WTC11 (cell line): Measurements from ENCODE around the gene C3orf18. TPM values are rescaled to one million over a fixed set of nuclear protein-coding genes. Genes with fewer than 3 reads are reported as not detected.

Experiments used
- ATAC-seq: fragments of 200-7000 bp; cut with Tn5 transposase; 2 replicates; pipeline ENCODE4 v1.10.0; 2021; ENCODE audit warnings: mild to moderate bottlenecking, moderate library complexity
- CTCF ChIA-PET: fragments of 300-600 bp; sonication (Branson Sonifier 250); formaldehyde crosslinking; loops from one replicate; lab custom pipeline; 2021; ENCODE audit warnings: antibody characterized with exemption; lab: Charles Lee
- POLR2A ChIA-PET: fragments of 350-600 bp; sonication (Branson Sonifier 250); formaldehyde crosslinking; loops from one replicate; lab custom pipeline; 2021; ENCODE audit warnings: antibody characterized with exemption; lab: Charles Lee
- DNase-seq: peaks from one replicate; pipeline ENCODE4 v3.0.0; 2021; ENCODE audit warnings: low spot score
- H3K27ac Mint-ChIP-seq: 2 replicates; pipeline ENCODE4 v1.8.0; 2021; ENCODE audit warnings: mixed read lengths
- H3K27me3 Mint-ChIP-seq: 2 replicates; pipeline ENCODE4 v1.8.0; 2021; ENCODE audit warnings: low read depth, mild to moderate bottlenecking, moderate library complexity, mixed read lengths
- H3K36me3 Mint-ChIP-seq: 2 replicates; pipeline ENCODE4 v1.8.0; 2021; ENCODE audit warnings: mixed read lengths
- H3K4me1 Mint-ChIP-seq: 2 replicates; pipeline ENCODE4 v1.8.0; 2022; ENCODE audit warnings: mixed read lengths
- H3K4me3 Mint-ChIP-seq: 2 replicates; pipeline ENCODE4 v1.8.0; 2021; ENCODE audit warnings: mild to moderate bottlenecking, moderate library complexity, mixed read lengths
- H3K9me3 Mint-ChIP-seq: 2 replicates; pipeline ENCODE4 v1.8.0; 2021; ENCODE audit warnings: mixed read lengths
- EMX1 ChIP-seq: fragments of 250-450 bp; sonication (Bioruptor Pico); IDR thresholded peaks from 2 replicates; pipeline ENCODE4 v1.8.0; 2021; ENCODE audit warnings: mild to moderate bottlenecking
- FOXK1 ChIP-seq: sonication (generic); formaldehyde crosslinking; IDR thresholded peaks from 2 replicates; pipeline ENCODE4 v1.8.0; 2022; ENCODE audit warnings: mild to moderate bottlenecking, moderate library complexity, missing genetic modification reagents
- MXD4 ChIP-seq: fragments of 250-450 bp; sonication (Bioruptor Pico); IDR thresholded peaks from 2 replicates; pipeline ENCODE4 v1.8.0; 2021; ENCODE audit warnings: mild to moderate bottlenecking, moderate library complexity, borderline replicate concordance
- NFATC4 ChIP-seq: fragments of 250-450 bp; sonication (Bioruptor Pico); IDR thresholded peaks from 2 replicates; pipeline ENCODE4 v1.9.0; 2021; ENCODE audit warnings: mild to moderate bottlenecking
- NFYB ChIP-seq: sonication (generic); formaldehyde crosslinking; conservative IDR thresholded peaks from 2 replicates; pipeline ENCODE4 v1.8.0; 2022; ENCODE audit warnings: low read depth, missing genetic modification reagents
- NR3C1 ChIP-seq: sonication (generic); formaldehyde crosslinking; conservative IDR thresholded peaks from 2 replicates; pipeline ENCODE4 v1.8.1; 2023; ENCODE audit warnings: low read depth, mild to moderate bottlenecking, missing genetic modification reagents
- SOX15 ChIP-seq: fragments of 250-450 bp; sonication (Bioruptor Pico); IDR thresholded peaks from 2 replicates; pipeline ENCODE4 v1.9.0; 2021; ENCODE audit warnings: mild to moderate bottlenecking
- SP1 ChIP-seq: sonication (generic); formaldehyde crosslinking; conservative IDR thresholded peaks from 2 replicates; pipeline ENCODE4 v1.8.1; 2022; ENCODE audit warnings: missing genetic modification reagents
- TCF7 ChIP-seq: sonication (generic); formaldehyde crosslinking; IDR thresholded peaks from 2 replicates; pipeline ENCODE4 v1.8.0; 2022; ENCODE audit warnings: mild to moderate bottlenecking, low read depth, missing genetic modification reagents, moderate library complexity
- ZNF138 ChIP-seq: sonication (generic); formaldehyde crosslinking; conservative IDR thresholded peaks from 2 replicates; pipeline ENCODE4 v1.8.1; 2022; ENCODE audit warnings: mild to moderate bottlenecking, moderate library complexity, missing genetic modification reagents
- ZNF423 ChIP-seq: fragments of 250-450 bp; sonication (Bioruptor Pico); IDR thresholded peaks from 2 replicates; pipeline ENCODE4 v2.1.2; 2022; ENCODE audit warnings: mild to moderate bottlenecking, moderate library complexity
- total RNA-seq: library from RNA; stranded (reverse); gene quantifications from 3 replicates; pipeline ENCODE4 v1.2.3, GENCODE V29; 2021
- TF ChIP-seq, protein P1 (sequence below): sonication (generic); formaldehyde crosslinking; IDR thresholded peaks from 2 replicates; pipeline ENCODE4 v1.8.1; 2023; ENCODE audit warnings: mild to moderate bottlenecking, moderate library complexity, missing genetic modification reagents
- TF ChIP-seq, protein P2 (sequence below): sonication (generic); formaldehyde crosslinking; IDR thresholded peaks from 2 replicates; pipeline ENCODE4 v1.8.1; 2023; ENCODE audit warnings: mild to moderate bottlenecking, missing genetic modification reagents
- TF ChIP-seq, protein P3 (sequence below): sonication (generic); formaldehyde crosslinking; IDR thresholded peaks from 2 replicates; pipeline ENCODE4 v1.8.0; 2022; ENCODE audit warnings: mild to moderate bottlenecking, missing genetic modification reagents
- TF ChIP-seq, protein P4 (sequence below): fragments of 250-450 bp; sonication (Bioruptor Pico); IDR thresholded peaks from 2 replicates; pipeline ENCODE4 v1.8.0; 2021; ENCODE audit warnings: mild to moderate bottlenecking
- TF ChIP-seq, protein P5 (sequence below): sonication (generic); formaldehyde crosslinking; conservative IDR thresholded peaks from 2 replicates; pipeline ENCODE4 v1.8.1; 2023; ENCODE audit warnings: mild to moderate bottlenecking, low read depth, missing genetic modification reagents, moderate library complexity
- TF ChIP-seq, protein P6 (sequence below): sonication (generic); formaldehyde crosslinking; IDR thresholded peaks from 2 replicates; pipeline ENCODE4 v1.8.1; 2022; ENCODE audit warnings: mild to moderate bottlenecking, missing genetic modification reagents, moderate library complexity, borderline replicate concordance
- TF ChIP-seq, protein P7 (sequence below): fragments of 250-450 bp; sonication (Bioruptor Pico); IDR thresholded peaks from 2 replicates; pipeline ENCODE4 v2.1.2; 2022; ENCODE audit warnings: mild to moderate bottlenecking, moderate library complexity

C3orf18 gene
- total RNA-seq, 1 experiment from 2014 or later, result 12.1 TPM

DNA sequence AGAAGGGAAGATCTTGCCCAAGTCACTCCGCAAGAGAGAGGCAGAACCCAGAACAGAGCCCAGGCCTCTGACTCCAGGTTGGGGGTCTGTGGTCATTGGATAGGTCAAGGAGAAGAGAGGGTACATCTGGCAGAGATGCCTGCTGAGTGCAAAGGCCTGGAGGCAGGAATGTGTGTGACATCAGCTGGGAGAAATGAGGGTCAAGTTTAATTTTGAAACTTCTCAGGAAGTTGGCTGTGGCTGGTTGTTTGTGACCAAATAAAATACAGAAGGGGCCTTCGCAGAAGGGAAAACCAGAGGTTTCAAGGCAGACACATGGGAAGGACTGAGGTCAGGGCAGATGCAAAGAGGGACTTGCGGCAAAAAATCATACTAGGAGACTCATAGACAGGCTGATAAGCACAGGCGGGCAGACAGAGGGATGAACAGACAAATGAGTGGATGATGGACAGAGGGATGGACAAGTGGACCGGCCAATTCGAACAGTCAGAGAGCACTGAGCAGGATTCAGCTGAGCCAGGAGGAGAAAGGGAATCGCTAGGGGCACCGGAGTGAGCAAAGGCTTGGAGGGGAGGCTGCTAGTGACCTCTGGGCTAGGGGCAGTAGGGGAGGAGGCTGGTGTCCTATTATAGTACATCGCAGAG is 35.4 kb downstream of the C3orf18 start:
- no peak for TF ChIP-seq SP1
- TF ChIP-seq, protein P1, sequence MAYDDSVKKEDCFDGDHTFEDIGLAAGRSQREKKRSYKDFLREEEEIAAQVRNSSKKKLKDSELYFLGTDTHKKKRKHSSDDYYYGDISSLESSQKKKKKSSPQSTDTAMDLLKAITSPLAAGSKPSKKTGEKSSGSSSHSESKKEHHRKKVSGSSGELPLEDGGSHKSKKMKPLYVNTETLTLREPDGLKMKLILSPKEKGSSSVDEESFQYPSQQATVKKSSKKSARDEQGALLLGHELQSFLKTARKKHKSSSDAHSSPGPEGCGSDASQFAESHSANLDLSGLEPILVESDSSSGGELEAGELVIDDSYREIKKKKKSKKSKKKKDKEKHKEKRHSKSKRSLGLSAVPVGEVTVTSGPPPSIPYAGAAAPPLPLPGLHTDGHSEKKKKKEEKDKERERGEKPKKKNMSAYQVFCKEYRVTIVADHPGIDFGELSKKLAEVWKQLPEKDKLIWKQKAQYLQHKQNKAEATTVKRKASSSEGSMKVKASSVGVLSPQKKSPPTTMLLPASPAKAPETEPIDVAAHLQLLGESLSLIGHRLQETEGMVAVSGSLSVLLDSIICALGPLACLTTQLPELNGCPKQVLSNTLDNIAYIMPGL (CRISPR knock-in tag), result no peak
- TF ChIP-seq, protein P2, sequence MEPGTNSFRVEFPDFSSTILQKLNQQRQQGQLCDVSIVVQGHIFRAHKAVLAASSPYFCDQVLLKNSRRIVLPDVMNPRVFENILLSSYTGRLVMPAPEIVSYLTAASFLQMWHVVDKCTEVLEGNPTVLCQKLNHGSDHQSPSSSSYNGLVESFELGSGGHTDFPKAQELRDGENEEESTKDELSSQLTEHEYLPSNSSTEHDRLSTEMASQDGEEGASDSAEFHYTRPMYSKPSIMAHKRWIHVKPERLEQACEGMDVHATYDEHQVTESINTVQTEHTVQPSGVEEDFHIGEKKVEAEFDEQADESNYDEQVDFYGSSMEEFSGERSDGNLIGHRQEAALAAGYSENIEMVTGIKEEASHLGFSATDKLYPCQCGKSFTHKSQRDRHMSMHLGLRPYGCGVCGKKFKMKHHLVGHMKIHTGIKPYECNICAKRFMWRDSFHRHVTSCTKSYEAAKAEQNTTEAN (CRISPR knock-in tag), result no peak
- TF ChIP-seq SOX15 (CRISPR knock-in tag), result no peak
- no peak for TF ChIP-seq ZNF423 (CRISPR knock-in tag)
- no peak for TF ChIP-seq MXD4
- TF ChIP-seq, protein P3, sequence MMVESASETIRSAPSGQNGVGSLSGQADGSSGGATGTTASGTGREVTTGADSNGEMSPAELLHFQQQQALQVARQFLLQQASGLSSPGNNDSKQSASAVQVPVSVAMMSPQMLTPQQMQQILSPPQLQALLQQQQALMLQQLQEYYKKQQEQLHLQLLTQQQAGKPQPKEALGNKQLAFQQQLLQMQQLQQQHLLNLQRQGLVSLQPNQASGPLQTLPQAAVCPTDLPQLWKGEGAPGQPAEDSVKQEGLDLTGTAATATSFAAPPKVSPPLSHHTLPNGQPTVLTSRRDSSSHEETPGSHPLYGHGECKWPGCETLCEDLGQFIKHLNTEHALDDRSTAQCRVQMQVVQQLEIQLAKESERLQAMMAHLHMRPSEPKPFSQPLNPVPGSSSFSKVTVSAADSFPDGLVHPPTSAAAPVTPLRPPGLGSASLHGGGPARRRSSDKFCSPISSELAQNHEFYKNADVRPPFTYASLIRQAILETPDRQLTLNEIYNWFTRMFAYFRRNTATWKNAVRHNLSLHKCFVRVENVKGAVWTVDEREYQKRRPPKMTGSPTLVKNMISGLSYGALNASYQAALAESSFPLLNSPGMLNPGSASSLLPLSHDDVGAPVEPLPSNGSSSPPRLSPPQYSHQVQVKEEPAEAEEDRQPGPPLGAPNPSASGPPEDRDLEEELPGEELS (CRISPR knock-in tag), result no peak
- no peak for TF ChIP-seq TCF7 (CRISPR knock-in tag)
- no peak for TF ChIP-seq ZNF138
- TF ChIP-seq, protein P4, sequence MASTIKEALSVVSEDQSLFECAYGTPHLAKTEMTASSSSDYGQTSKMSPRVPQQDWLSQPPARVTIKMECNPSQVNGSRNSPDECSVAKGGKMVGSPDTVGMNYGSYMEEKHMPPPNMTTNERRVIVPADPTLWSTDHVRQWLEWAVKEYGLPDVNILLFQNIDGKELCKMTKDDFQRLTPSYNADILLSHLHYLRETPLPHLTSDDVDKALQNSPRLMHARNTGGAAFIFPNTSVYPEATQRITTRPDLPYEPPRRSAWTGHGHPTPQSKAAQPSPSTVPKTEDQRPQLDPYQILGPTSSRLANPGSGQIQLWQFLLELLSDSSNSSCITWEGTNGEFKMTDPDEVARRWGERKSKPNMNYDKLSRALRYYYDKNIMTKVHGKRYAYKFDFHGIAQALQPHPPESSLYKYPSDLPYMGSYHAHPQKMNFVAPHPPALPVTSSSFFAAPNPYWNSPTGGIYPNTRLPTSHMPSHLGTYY, result no peak
- TF ChIP-seq FOXK1 (CRISPR knock-in tag), result no peak
- TF ChIP-seq, protein P5, sequence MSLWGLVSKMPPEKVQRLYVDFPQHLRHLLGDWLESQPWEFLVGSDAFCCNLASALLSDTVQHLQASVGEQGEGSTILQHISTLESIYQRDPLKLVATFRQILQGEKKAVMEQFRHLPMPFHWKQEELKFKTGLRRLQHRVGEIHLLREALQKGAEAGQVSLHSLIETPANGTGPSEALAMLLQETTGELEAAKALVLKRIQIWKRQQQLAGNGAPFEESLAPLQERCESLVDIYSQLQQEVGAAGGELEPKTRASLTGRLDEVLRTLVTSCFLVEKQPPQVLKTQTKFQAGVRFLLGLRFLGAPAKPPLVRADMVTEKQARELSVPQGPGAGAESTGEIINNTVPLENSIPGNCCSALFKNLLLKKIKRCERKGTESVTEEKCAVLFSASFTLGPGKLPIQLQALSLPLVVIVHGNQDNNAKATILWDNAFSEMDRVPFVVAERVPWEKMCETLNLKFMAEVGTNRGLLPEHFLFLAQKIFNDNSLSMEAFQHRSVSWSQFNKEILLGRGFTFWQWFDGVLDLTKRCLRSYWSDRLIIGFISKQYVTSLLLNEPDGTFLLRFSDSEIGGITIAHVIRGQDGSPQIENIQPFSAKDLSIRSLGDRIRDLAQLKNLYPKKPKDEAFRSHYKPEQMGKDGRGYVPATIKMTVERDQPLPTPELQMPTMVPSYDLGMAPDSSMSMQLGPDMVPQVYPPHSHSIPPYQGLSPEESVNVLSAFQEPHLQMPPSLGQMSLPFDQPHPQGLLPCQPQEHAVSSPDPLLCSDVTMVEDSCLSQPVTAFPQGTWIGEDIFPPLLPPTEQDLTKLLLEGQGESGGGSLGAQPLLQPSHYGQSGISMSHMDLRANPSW (CRISPR knock-in tag), result no peak
- TF ChIP-seq NFATC4 (CRISPR knock-in tag), result no peak
- no peak for TF ChIP-seq EMX1 (CRISPR knock-in tag)
- TF ChIP-seq NR3C1 (CRISPR knock-in tag), result no peak
- TF ChIP-seq, protein P6, sequence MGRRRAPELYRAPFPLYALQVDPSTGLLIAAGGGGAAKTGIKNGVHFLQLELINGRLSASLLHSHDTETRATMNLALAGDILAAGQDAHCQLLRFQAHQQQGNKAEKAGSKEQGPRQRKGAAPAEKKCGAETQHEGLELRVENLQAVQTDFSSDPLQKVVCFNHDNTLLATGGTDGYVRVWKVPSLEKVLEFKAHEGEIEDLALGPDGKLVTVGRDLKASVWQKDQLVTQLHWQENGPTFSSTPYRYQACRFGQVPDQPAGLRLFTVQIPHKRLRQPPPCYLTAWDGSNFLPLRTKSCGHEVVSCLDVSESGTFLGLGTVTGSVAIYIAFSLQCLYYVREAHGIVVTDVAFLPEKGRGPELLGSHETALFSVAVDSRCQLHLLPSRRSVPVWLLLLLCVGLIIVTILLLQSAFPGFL (CRISPR knock-in tag), result no peak
- TF ChIP-seq, protein P7, sequence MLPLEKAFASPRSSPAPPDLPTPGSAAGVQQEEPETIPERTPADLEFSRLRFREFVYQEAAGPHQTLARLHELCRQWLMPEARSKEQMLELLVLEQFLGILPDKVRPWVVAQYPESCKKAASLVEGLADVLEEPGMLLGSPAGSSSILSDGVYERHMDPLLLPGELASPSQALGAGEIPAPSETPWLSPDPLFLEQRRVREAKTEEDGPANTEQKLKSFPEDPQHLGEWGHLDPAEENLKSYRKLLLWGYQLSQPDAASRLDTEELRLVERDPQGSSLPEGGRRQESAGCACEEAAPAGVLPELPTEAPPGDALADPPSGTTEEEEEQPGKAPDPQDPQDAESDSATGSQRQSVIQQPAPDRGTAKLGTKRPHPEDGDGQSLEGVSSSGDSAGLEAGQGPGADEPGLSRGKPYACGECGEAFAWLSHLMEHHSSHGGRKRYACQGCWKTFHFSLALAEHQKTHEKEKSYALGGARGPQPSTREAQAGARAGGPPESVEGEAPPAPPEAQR (CRISPR knock-in tag), result no peak
- no peak for TF ChIP-seq NFYB (CRISPR knock-in tag)
- no peaks in the 10 kb centered on the region for H3K9me3 Mint-ChIP-seq
- peaks cover 34% of the 10 kb centered on the region for H3K27me3 Mint-ChIP-seq
- ChIA-PET POLR2A (no interaction called here), CTCF (interaction anchor here (0.5 to 1.5 kb wide), 3 partner anchors 9 to 10 kb away, joined by 3 to 4 read pairs (median 3); no protein-coding TSS in a partner anchor)
- no peaks in the 10 kb centered on the region for H3K36me3 Mint-ChIP-seq
- peaks cover 24% of the 10 kb centered on the region for H3K4me1 Mint-ChIP-seq
- DNase-seq, result no peak
- ATAC-seq, result no peak
- H3K4me3 Mint-ChIP-seq, result no peak overlapping the region
- no peak overlapping the region for H3K27ac Mint-ChIP-seq
